Measurements from ENCODE around the gene SH3BP4. TPM values are rescaled to one million over a fixed set of nuclear protein-coding genes. Genes with fewer than 3 reads are reported as not detected.
A peak's percentile ranks its signal among the peaks of the same experiment; 100 is the strongest.

Gene SH3BP4
- total RNA-seq, 1 donor, result 121 TPM

DNA sequence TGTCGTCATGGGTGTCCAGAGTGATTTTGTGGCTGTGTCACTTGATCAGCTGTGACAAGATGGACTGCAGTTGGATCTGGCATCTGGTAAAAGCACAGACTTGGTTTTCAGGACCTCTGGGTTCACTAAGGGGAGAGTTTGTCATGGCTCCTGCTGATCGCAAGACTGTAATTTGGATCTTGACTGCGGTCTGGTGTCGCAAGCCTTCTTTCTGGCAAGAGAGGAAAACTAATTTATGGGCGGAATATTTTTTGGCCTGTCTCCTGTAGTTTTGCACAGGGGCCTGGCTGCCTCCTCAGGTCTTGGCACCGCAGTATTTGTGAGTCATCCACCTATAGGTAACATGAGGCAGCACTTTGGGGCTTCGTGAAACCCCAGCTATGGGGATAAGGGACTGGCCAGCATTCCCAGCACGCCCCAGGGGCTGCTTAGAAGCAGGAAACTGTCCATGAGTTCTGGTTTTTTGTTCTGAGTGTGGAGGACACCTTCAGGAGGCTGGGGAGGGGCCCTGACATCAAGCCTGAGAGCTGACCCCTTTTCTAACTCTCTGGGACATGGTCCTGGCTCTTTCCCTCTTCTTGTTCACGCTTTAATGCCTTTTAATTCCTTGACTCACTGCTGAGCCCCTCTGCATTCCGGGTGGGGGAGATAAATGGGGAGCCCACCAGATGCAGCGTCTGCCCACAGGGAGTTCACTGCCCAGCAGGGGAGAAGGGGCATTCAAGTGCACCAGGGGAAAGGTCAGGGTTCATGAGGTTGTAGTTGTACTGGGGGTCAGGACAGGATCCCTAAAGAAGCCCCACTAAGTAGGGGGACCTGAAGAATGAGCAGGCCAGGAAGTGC is 12.2 kb downstream of the SH3BP4 start:
- peaks cover 78% of the 10 kb centered on the region for H4K20me1 ChIP-seq (ENCODE audit: insufficient read depth, low read length)
- H3K9me3 ChIP-seq (ENCODE audit: low read depth, low read length), result no peaks in the 10 kb centered on the region
- peak; percentile 74 for DNase-seq (ENCODE audit: insufficient read length, low spot score, missing footprints)

DNA sequence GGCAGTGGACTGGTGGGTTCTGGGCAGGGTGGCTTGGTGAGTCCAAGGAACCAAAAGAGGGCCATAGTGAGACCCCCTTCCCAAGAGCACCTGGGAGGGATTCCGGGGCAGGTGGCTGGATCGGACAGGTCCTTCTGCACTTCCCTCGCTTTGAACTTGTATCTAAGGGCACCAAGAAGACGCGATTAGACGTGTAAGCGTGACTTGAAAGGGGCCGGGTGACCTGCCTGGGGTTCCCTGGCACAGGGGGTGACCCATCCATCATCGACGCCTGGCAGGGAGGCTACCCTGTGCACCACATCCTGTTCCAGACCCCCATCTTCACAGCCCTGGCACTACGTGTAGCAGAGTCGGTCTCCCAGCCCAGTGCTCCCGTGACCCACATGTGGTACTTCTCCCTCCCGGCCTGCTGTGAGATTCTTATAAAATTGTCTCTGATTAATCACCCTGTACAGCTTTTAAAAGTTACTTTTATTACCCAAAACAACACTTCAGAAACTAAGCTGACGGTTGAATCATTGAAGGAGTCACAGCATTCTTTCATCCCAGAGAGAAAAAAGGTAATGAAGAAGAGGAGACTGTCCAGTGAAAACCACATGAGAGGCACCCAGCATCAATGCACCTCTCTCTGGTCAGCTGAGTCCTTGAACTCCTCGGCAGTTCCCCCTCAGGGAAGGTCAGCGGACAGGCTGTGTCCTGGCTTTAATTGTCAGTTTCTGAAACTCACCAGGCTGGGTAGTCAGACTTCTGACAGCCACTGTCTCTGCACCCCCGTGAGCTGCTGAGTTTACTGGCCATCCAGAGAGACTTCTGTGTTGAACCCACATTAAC is 13.0 kb downstream of the SH3BP4 start:
- TF ChIP-seq CTCF (IDR thresholded peaks at IDR 0.05; ENCODE audit: extremely low read depth, low read depth, low read length), result no peak
- Histone ChIP-seq H3K4me3 (ENCODE audit: insufficient read depth, low read length) (no peak overlapping the region), H3K9me3 (ENCODE audit: low read depth, low read length) (no peaks in the 10 kb centered on the region), H3K79me2 (ENCODE audit: insufficient read depth, low read length) (peaks cover 100% of the 10 kb centered on the region), H3K36me3 (ENCODE audit: insufficient read depth, low read length) (peaks cover 18% of the 10 kb centered on the region), H2AFZ (ENCODE audit: low read length) (no peak overlapping the region), H4K20me1 (ENCODE audit: insufficient read depth, low read length) (peaks cover 81% of the 10 kb centered on the region), H3K27me3 (ENCODE audit: insufficient read depth, low read length) (no peaks in the 10 kb centered on the region), H3K27ac (ENCODE audit: low read depth, low read length) (peak overlapping the region; percentile 61), H3K4me2 (ENCODE audit: insufficient read depth, low read length) (peak overlapping the region; percentile 66), H3K4me1 (ENCODE audit: insufficient read depth, low read length) (peaks cover 60% of the 10 kb centered on the region)
- DNase-seq (ENCODE audit: insufficient read length, low spot score, missing footprints), result peak; percentile 83

More for the DNA sequence above, 12.2 kb downstream of the SH3BP4 start:
- peaks cover 57% of the 10 kb centered on the region for H3K4me1 ChIP-seq (ENCODE audit: insufficient read depth, low read length)
- no peaks in the 10 kb centered on the region for H3K27me3 ChIP-seq (ENCODE audit: insufficient read depth, low read length)
- peak overlapping the region; percentile 66 for H3K4me2 ChIP-seq (ENCODE audit: insufficient read depth, low read length)
- no peak overlapping the region for H2AFZ ChIP-seq (ENCODE audit: low read length)
- H3K79me2 ChIP-seq (ENCODE audit: insufficient read depth, low read length), result peaks cover 100% of the 10 kb centered on the region
- peaks cover 15% of the 10 kb centered on the region for H3K36me3 ChIP-seq (ENCODE audit: insufficient read depth, low read length)
- TF ChIP-seq CTCF (IDR thresholded peaks at IDR 0.05; ENCODE audit: extremely low read depth, low read depth, low read length), result no peak
- H3K4me3 ChIP-seq (ENCODE audit: insufficient read depth, low read length), result peak overlapping the region; percentile 33
- H3K27ac ChIP-seq (ENCODE audit: low read depth, low read length), result peak overlapping the region; percentile 61

- Histone ChIP-seq H2AFZ (ENCODE audit: low read length) (no peak overlapping the region), H3K27ac (ENCODE audit: low read depth, low read length) (no peak overlapping the region), H4K20me1 (ENCODE audit: insufficient read depth, low read length) (peaks cover 79% of the 10 kb centered on the region), H3K4me3 (ENCODE audit: insufficient read depth, low read length) (no peak overlapping the region), H3K79me2 (ENCODE audit: insufficient read depth, low read length) (peaks cover 99% of the 10 kb centered on the region), H3K9me3 (ENCODE audit: low read depth, low read length) (no peaks in the 10 kb centered on the region), H3K36me3 (ENCODE audit: insufficient read depth, low read length) (peaks cover 26% of the 10 kb centered on the region), H3K4me2 (ENCODE audit: insufficient read depth, low read length) (no peak overlapping the region), H3K27me3 (ENCODE audit: insufficient read depth, low read length) (no peaks in the 10 kb centered on the region), H3K4me1 (ENCODE audit: insufficient read depth, low read length) (peaks cover 66% of the 10 kb centered on the region)
- no peak for TF ChIP-seq CTCF (IDR thresholded peaks at IDR 0.05; ENCODE audit: extremely low read depth, low read depth, low read length)
- no peak for DNase-seq (ENCODE audit: insufficient read length, low spot score, missing footprints)
Observed at GRCh38 chr2:234966340-234966739, 14.5 kb downstream of the SH3BP4 start.

All from osteoblast (primary cell).